H1 (cell line): ENCODE measurements around the gene BLOC1S4. TPM values are rescaled to one million over a fixed set of nuclear protein-coding genes. Genes with fewer than 3 reads are reported as not detected.

ENCODE experiments used
- CTCF ChIA-PET: fragments of 300-600 bp; sonication (Branson Sonifier 250); formaldehyde crosslinking; loops from one replicate; lab custom pipeline; 2021; ENCODE audit not compliant: partially characterized antibody; lab: Charles Lee
- POLR2A ChIA-PET: fragments of 300-600 bp; sonication (Branson Sonifier 250); formaldehyde crosslinking; loops from one replicate; lab custom pipeline; 2021; ENCODE audit warnings: inconsistent platforms; ENCODE audit not compliant: partially characterized antibody; lab: Charles Lee
- DNase-seq, 2 experiments: peaks; one replicate each; pipeline versions ENCODE4 v3.0.0 to v3.0.0-alpha.2; 2010 to 2022; ENCODE audit warnings: low spot score in 2 of 2, low read depth in 1 of 2, mixed read lengths in 1 of 2
- FAIRE-seq: peaks from 2 replicates; lab custom pipeline; 2011; peaks lifted over from hg19 to GRCh38; lab: Jason Lieb, UNC
- H2AFZ ChIP-seq: 2 replicates; pipeline ENCODE4 v1.8.1; 2012; ENCODE audit warnings: low read length, inconsistent platforms
- H2AK5ac ChIP-seq: 2 replicates; pipeline ENCODE4 v1.6.1; 2013; ENCODE audit warnings: low read depth, low read length
- H2BK120ac ChIP-seq: replicated peaks from 2 replicates; pipeline ENCODE3; 2013; ENCODE audit warnings: low read depth, low read length, inconsistent platforms
- H2BK12ac ChIP-seq: 2 replicates; pipeline ENCODE4 v1.6.1; 2013; ENCODE audit warnings: low read depth, low read length
- H2BK15ac ChIP-seq: 2 replicates; pipeline ENCODE4 v1.6.1; 2013; ENCODE audit warnings: low read length
- H2BK20ac ChIP-seq: 2 replicates; pipeline ENCODE4 v1.6.1; 2013; ENCODE audit warnings: low read length
- H2BK5ac ChIP-seq: 2 replicates; pipeline ENCODE4 v1.6.1; 2013; ENCODE audit warnings: low read depth, low read length
- H3K14ac ChIP-seq: 2 replicates; pipeline ENCODE4 v1.6.1; 2013; ENCODE audit warnings: inconsistent platforms; ENCODE audit not compliant: insufficient read length
- H3K18ac ChIP-seq: 2 replicates; pipeline ENCODE4 v1.6.1; 2013; ENCODE audit warnings: low read length; ENCODE audit errors: extremely low read depth
- H3K23ac ChIP-seq: 2 replicates; pipeline ENCODE4 v1.6.1; 2013; ENCODE audit warnings: inconsistent platforms; ENCODE audit not compliant: insufficient read length
- H3K23me2 ChIP-seq: 2 replicates; pipeline ENCODE4 v1.6.1; 2013; ENCODE audit warnings: low read depth, low read length
- H3K27ac ChIP-seq: 2 replicates; pipeline ENCODE4 v1.6.1; 2011; ENCODE audit warnings: low read depth, low read length, inconsistent platforms
- H3K27me3 ChIP-seq, 4 experiments: replicated peaks in 1 of 4; 1 replicate in 1 of 4; 2 replicates in 3 of 4; pipeline versions ENCODE4 v1.6.1 to v1.8.1; 2011 to 2013; ENCODE audit warnings: low read length in 3 of 4, mild to moderate bottlenecking in 3 of 4, inconsistent platforms in 2 of 4, mixed read lengths in 2 of 4, moderate library complexity in 1 of 4; ENCODE audit not compliant: control insufficient read depth in 3 of 4, insufficient read depth in 3 of 4; ENCODE audit errors: extremely low read depth in 1 of 4
- H3K36me3 ChIP-seq, 4 experiments: 2 replicates each; pipeline versions ENCODE4 v1.6.1 to v1.8.1; 2011 to 2013; ENCODE audit warnings: mild to moderate bottlenecking in 4 of 4, low read length in 3 of 4, moderate library complexity in 2 of 4, control low read depth in 1 of 4, inconsistent platforms in 1 of 4; ENCODE audit not compliant: insufficient read depth in 4 of 4, control insufficient read depth in 2 of 4
- H3K4ac ChIP-seq: replicated peaks from 2 replicates; pipeline ENCODE3; 2013; ENCODE audit warnings: low read length, low read depth, mixed read lengths, inconsistent platforms; ENCODE audit not compliant: insufficient read length
- H3K4me1 ChIP-seq, 4 experiments: replicated peaks in 1 of 4; 1 replicate in 1 of 4; 2 replicates in 3 of 4; pipeline versions ENCODE4 v1.6.1 to v1.8.1; 2011 to 2013; ENCODE audit warnings: low read length in 3 of 4, inconsistent platforms in 2 of 4, mixed read lengths in 1 of 4; ENCODE audit not compliant: insufficient read depth in 4 of 4, control insufficient read depth in 3 of 4
- H3K4me2 ChIP-seq, 2 experiments: 2 replicates each; pipeline versions ENCODE4 v1.6.1 to v1.8.1; 2011 to 2013; ENCODE audit warnings: low read depth in 2 of 2, low read length in 2 of 2, control low read depth in 1 of 2, inconsistent platforms in 1 of 2, mild to moderate bottlenecking in 1 of 2; ENCODE audit not compliant: insufficient read depth in 1 of 2
- H3K4me3 ChIP-seq, 4 experiments: fragments of 200-600, 300-600 bp in 1 of 4; sonication (generic), shearing (Covaris generic), sonication (Bioruptor Twin) in 1 of 4; 2 replicates each; pipeline versions ENCODE4 v1.5.1 to v1.8.1; 2011 to 2016; ENCODE audit warnings: low read length in 4 of 4, low read depth in 3 of 4, control low read depth in 2 of 4, inconsistent platforms in 2 of 4, mild to moderate bottlenecking in 2 of 4, mixed read lengths in 1 of 4, moderate library complexity in 1 of 4; ENCODE audit not compliant: insufficient read depth in 2 of 4; ENCODE audit errors: extremely low read depth in 1 of 4
- H3K56ac ChIP-seq: replicated peaks from 2 replicates; pipeline ENCODE3; 2013; ENCODE audit warnings: low read depth, mild to moderate bottlenecking, mixed read lengths, low read length, inconsistent platforms; ENCODE audit not compliant: insufficient read length
- H3K79me1 ChIP-seq: 2 replicates; pipeline ENCODE4 v1.6.1; 2013; ENCODE audit warnings: low read depth, low read length, control low read depth
- H3K79me2 ChIP-seq, 2 experiments: 2 replicates each; pipeline versions ENCODE4 v1.6.1 to v1.8.1; 2012 to 2013; ENCODE audit warnings: low read length in 2 of 2, mild to moderate bottlenecking in 2 of 2, inconsistent platforms in 1 of 2; ENCODE audit not compliant: insufficient read depth in 2 of 2, control insufficient read depth in 1 of 2
- H3K9ac ChIP-seq, 4 experiments: replicated peaks in 1 of 4; 1 replicate in 1 of 4; 2 replicates in 3 of 4; pipeline versions ENCODE4 v1.6.1 to v1.8.1; 2011 to 2013; ENCODE audit warnings: low read depth in 3 of 4, low read length in 3 of 4, control low read depth in 2 of 4, mild to moderate bottlenecking in 2 of 4, moderate library complexity in 2 of 4, inconsistent platforms in 1 of 4; ENCODE audit errors: extremely low read depth in 1 of 4
- H3K9me3 ChIP-seq, 2 experiments: 2 replicates each; pipeline versions ENCODE4 v1.6.1 to v1.8.1; 2012 to 2013; ENCODE audit warnings: mild to moderate bottlenecking in 2 of 2, moderate library complexity in 2 of 2, control low read depth in 1 of 2, inconsistent platforms in 1 of 2, low read depth in 1 of 2, low read length in 1 of 2, mixed read lengths in 1 of 2; ENCODE audit not compliant: insufficient read depth in 2 of 2
- H4K20me1 ChIP-seq, 2 experiments: replicated peaks in 1 of 2; 2 replicates each; pipeline versions ENCODE3 to v1.8.1; 2011 to 2013; ENCODE audit warnings: inconsistent platforms in 2 of 2, low read length in 2 of 2, mild to moderate bottlenecking in 1 of 2; ENCODE audit not compliant: insufficient read depth in 2 of 2, control insufficient read depth in 1 of 2
- H4K5ac ChIP-seq: 2 replicates; pipeline ENCODE4 v1.6.1; 2013; ENCODE audit warnings: low read length, low read depth, mixed read lengths, inconsistent platforms; ENCODE audit not compliant: insufficient read length
- H4K8ac ChIP-seq: 2 replicates; pipeline ENCODE4 v1.8.0; 2013; ENCODE audit warnings: mild to moderate bottlenecking, moderate library complexity, low read length, inconsistent platforms; ENCODE audit not compliant: insufficient read depth; ENCODE audit errors: extremely low read depth
- H4K91ac ChIP-seq: replicated peaks from 2 replicates; pipeline ENCODE3; 2013; ENCODE audit warnings: low read length, mixed read lengths, inconsistent platforms; ENCODE audit not compliant: insufficient read length
- CBX5 ChIP-seq: fragments of 300-800, 300-1000 bp; sonication (generic); IDR thresholded peaks from 2 replicates; pipeline ENCODE4 v1.7.1; 2016; ENCODE audit warnings: antibody characterized with exemption, low read length, low read depth
- CTBP2 ChIP-seq: IDR thresholded peaks from 2 replicates; pipeline ENCODE4 v1.7.0; 2011; ENCODE audit warnings: borderline replicate concordance, mild to moderate bottlenecking, moderate library complexity, mixed read lengths, low read length; ENCODE audit not compliant: insufficient read depth, insufficient read length
- EGR1 ChIP-seq: IDR thresholded peaks from 2 replicates; pipeline ENCODE4 v1.6.1; 2011; ENCODE audit warnings: low read depth, low read length, borderline replicate concordance
- HDAC2 ChIP-seq, 2 experiments: fragments of 300-600 bp in 1 of 2; sonication (generic) in 1 of 2; IDR thresholded peaks; 2 replicates each; pipeline ENCODE4 v1.6.1; 2011 to 2012; ENCODE audit warnings: low read depth in 2 of 2, low read length in 2 of 2, mild to moderate bottlenecking in 2 of 2, moderate library complexity in 2 of 2, borderline replicate concordance in 1 of 2, inconsistent platforms in 1 of 2
- HDAC6 ChIP-seq: IDR thresholded peaks from one replicate; pipeline ENCODE4 v1.7.1; 2012; ENCODE audit warnings: low read depth, mild to moderate bottlenecking, inconsistent platforms, low read length, moderate library complexity
- POLR2AphosphoS5 ChIP-seq: IDR thresholded peaks from 2 replicates; pipeline ENCODE4 v1.6.1; 2011; ENCODE audit warnings: low read depth, low read length
- POU5F1 ChIP-seq: IDR thresholded peaks from 2 replicates; pipeline ENCODE4 v1.6.1; 2011; ENCODE audit warnings: low read depth, mild to moderate bottlenecking, low read length, moderate library complexity
- RXRA ChIP-seq: IDR thresholded peaks from 2 replicates; pipeline ENCODE4 v1.6.1; 2011; ENCODE audit warnings: low read depth, mild to moderate bottlenecking, low read length, moderate library complexity; ENCODE audit not compliant: insufficient read depth
- SP4 ChIP-seq: IDR thresholded peaks from 2 replicates; pipeline ENCODE4 v1.6.1; 2012; ENCODE audit warnings: low read length, inconsistent platforms
- WGBS, 2 experiments: shearing (Covaris generic) in 1 of 2; methylation state at CpG; one replicate each; pipeline versions ENCODE4 v1.1.6 to v1.1.7; 2013 to 2015; ENCODE audit warnings: low lambda C conversion rate in 2 of 2, mixed read lengths in 2 of 2, inconsistent platforms in 1 of 2, low coverage in 1 of 2, missing lambda C conversion rate in 1 of 2; ENCODE audit not compliant: insufficient replicate concordance in 2 of 2, insufficient coverage in 1 of 2, insufficient read length in 1 of 2; ENCODE audit errors: extremely low coverage in 1 of 2, missing lambda C conversion rate in 1 of 2; 5-methylcytosine and 5-hydroxymethylcytosine counted together
- polyA plus RNA-seq, 7 experiments: library from polyadenylated mRNA; depleted of rRNA in 3 of 7; stranded (reverse) in 5 of 7; unstranded in 2 of 7; fragments of >200 nt in 5 of 7; fragments of 200-250 nt in 2 of 7; gene quantifications; 1 replicate in 5 of 7; 2 replicates in 1 of 7; 4 replicates in 1 of 7; pipeline versions ENCODE4 v1.2.1 to v1.2.3, GENCODE V29; 2011 to 2013; ENCODE audit warnings: missing spikeins in 2 of 7, mixed read lengths in 2 of 7
- total RNA-seq: library from RNA; stranded (reverse); fragmentation: NEBNext Ultra II Directional; extraction: Animal tissue kit (Norgen Biotek cat#: 25700); gene quantifications from 2 replicates; pipeline ENCODE4 v1.2.1, GENCODE V29; 2021
- TF ChIP-seq, protein P1 (sequence below): IDR thresholded peaks from 2 replicates; pipeline ENCODE4 v1.6.1; 2011; ENCODE audit warnings: low read depth, mild to moderate bottlenecking, low read length; ENCODE audit not compliant: insufficient read depth

BLOC1S4 gene
- total and polyA plus RNA-seq, 2 of the 8 experiments (the other 6 are each of a cell fraction or from before 2014, with no cell fraction given), result 19.1 to 27.8 TPM

- H3K23me2 ChIP-seq, result peaks cover 7% of the 10 kb centered on the region
- H2BK120ac ChIP-seq, result no peak overlapping the region
- no peak overlapping the region for H3K14ac ChIP-seq
- FAIRE-seq (no peak), DNase-seq (no peak)
- H3K4me3 ChIP-seq, result no peak overlapping the region
- H3K9me3 ChIP-seq, result no peaks in the 10 kb centered on the region
- no peak overlapping the region for H2BK15ac ChIP-seq
- peaks cover 3% of the 10 kb centered on the region in 2 experiments for H4K20me1 ChIP-seq
- no peak overlapping the region for H2BK5ac ChIP-seq
- H2AK5ac ChIP-seq, result no peak overlapping the region
- H3K36me3 ChIP-seq, result no peaks in the 10 kb centered on the region
- H3K27ac ChIP-seq, result no peak overlapping the region
- H4K8ac ChIP-seq, result no peak overlapping the region
- H2BK12ac ChIP-seq, result no peak overlapping the region
- no peak overlapping the region for H4K5ac ChIP-seq
- no peak overlapping the region for H3K4ac ChIP-seq
- H3K23ac ChIP-seq, result no peak overlapping the region
- H2AFZ ChIP-seq, result no peak overlapping the region
- H2BK20ac ChIP-seq, result no peak overlapping the region
- H3K79me1 ChIP-seq, result peaks cover 5% of the 10 kb centered on the region
- H3K27me3 ChIP-seq, result no peaks in the 10 kb centered on the region; a peak in 3 of 7 replicates
- H3K79me2 ChIP-seq, result peaks cover 0 to 20% of the 10 kb centered on the region in 2 experiments; a peak in 2 of 4 replicates
- peaks cover 0 to 8% (median 3%) of the 10 kb centered on the region in 4 experiments; a peak in 6 of 7 replicates for H3K4me1 ChIP-seq
- 72% methylated on average over 1 of the region's 1 CpG; no CpG with 5 or more reads in 1 of the 2 experiments for WGBS, 2 experiments
- POLR2A ChIA-PET, result interaction anchor here (1.1 kb wide), 1 partner anchor 31 kb away, joined by 3 read pairs; no protein-coding TSS in a partner anchor
- CTCF ChIA-PET, result interaction anchor here (0.6 to 11.1 kb wide), 5 partner anchors 14 to 160 kb away, joined by 3 to 182 read pairs (median 3); no protein-coding TSS in a partner anchor
- no peak overlapping the region for H4K91ac ChIP-seq
- H3K4me2 ChIP-seq, result no peak overlapping the region; a peak in 1 of 4 replicates
- no peak overlapping the region for H3K18ac ChIP-seq
- no peak overlapping the region for H3K56ac ChIP-seq
- H3K9ac ChIP-seq, result no peak overlapping the region
- TF ChIP-seq EGR1, result no peak
- TF ChIP-seq CTBP2, result no peak
- TF ChIP-seq, protein P1, sequence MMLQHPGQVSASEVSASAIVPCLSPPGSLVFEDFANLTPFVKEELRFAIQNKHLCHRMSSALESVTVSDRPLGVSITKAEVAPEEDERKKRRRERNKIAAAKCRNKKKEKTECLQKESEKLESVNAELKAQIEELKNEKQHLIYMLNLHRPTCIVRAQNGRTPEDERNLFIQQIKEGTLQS, result no peak
- no peak for TF ChIP-seq HDAC6
- TF ChIP-seq POLR2AphosphoS5, result no peak
- TF ChIP-seq HDAC2 (IDR thresholded peaks at IDR 0.05; ENCODE audit: borderline replicate concordance in 1 of 2, low read depth in 2 of 2, low read length in 2 of 2), result no peak
- no peak for TF ChIP-seq SP4
- TF ChIP-seq POU5F1, result no peak
- no peak for TF ChIP-seq RXRA
- TF ChIP-seq CBX5, result no peak
Measured at GRCh38 chr4:6714954-6715353, 1.0 kb upstream of the BLOC1S4 start.
